Dendritic cell treated with granulocyte-macrophage colony-stimulating factor and Interleukin-4, amounts not matched to agents 40 ng/mL and 50 ng/mL, for 4 days (primary cell): ENCODE results near the gene SLC6A1.

Source experiments
- H3K27ac Mint-ChIP-seq: one replicate; pipeline ENCODE4 v1.8.0; 2022; ENCODE audit warnings: mild to moderate bottlenecking, mixed read lengths
- H3K27me3 Mint-ChIP-seq: one replicate; pipeline ENCODE4 v1.8.0; 2022; ENCODE audit warnings: mild to moderate bottlenecking, mixed read lengths
- H3K36me3 Mint-ChIP-seq: one replicate; pipeline ENCODE4 v1.8.0; 2022; ENCODE audit warnings: low read depth, mixed read lengths
- H3K4me1 Mint-ChIP-seq: one replicate; pipeline ENCODE4 v1.8.0; 2022; ENCODE audit warnings: low read depth, mixed read lengths
- H3K4me3 Mint-ChIP-seq: one replicate; pipeline ENCODE4 v1.8.0; 2022; ENCODE audit warnings: mild to moderate bottlenecking, moderate library complexity, mixed read lengths
- H3K9me3 Mint-ChIP-seq: one replicate; pipeline ENCODE4 v1.8.0; 2022; ENCODE audit warnings: mixed read lengths
- intact Hi-C: fragments of 100-400 bp; cut with micrococcal nuclease; formaldehyde crosslinking; loops from one replicate; pipeline ENCODE4 v1.15.0; 2022

The SLC6A1 gene

GRCh38 chr3:10956986-10957385 lies 35.6 kb upstream of the SLC6A1 start:
- peaks cover 24% of the 10 kb centered on the region for H3K27me3 Mint-ChIP-seq
- H3K27ac Mint-ChIP-seq, result no peak overlapping the region
- no peaks in the 10 kb centered on the region for H3K4me1 Mint-ChIP-seq
- H3K4me3 Mint-ChIP-seq, result no peak overlapping the region
- H3K36me3 Mint-ChIP-seq, result no peaks in the 10 kb centered on the region
- H3K9me3 Mint-ChIP-seq, result no peaks in the 10 kb centered on the region
- intact Hi-C loops, result loop anchor here (10.0 kb wide), 2 partner anchors 378 to 698 kb away; no protein-coding TSS in a partner anchor

DNA sequence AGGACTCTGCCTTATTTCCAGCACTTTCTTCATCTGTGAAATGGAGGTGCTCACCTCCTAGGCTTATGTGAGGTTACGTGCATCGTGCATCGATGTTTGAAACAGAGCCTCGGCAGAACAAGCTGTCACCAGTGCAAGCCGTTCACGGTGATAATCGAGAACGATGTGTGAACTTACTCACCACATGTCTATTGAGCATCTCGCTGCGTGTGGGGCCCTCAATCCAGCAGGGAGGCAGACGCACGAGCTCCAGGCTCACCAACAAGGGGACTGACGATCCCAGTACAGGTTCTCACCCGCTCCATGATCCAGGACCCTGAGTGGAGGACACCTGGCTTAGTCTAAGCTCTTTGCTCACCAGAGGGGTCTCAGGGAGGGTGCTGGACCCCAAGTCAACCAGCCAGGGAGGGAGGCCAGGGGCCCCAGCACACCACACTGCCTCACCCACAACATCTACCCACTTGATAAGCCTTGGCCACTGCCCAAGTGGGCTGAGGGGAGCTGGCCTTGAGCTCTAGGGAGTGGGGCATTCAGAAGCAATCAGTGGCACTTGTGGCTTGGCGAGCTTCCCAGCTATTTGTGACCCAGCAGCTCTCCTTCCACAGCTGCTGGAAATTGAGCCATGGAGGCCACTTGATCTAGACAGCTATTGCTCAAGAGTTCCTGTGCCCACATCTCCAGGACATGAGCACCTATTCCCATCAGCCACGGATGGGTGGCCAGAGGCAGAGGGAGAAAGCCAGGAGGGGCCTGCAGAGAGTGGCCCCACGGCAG lies 34.4 kb upstream of the SLC6A1 start:
- H3K27me3 Mint-ChIP-seq, result peaks cover 27% of the 10 kb centered on the region
- no peak overlapping the region for H3K4me3 Mint-ChIP-seq
- H3K4me1 Mint-ChIP-seq, result no peaks in the 10 kb centered on the region
- no peaks in the 10 kb centered on the region for H3K9me3 Mint-ChIP-seq
- no peaks in the 10 kb centered on the region for H3K36me3 Mint-ChIP-seq
- intact Hi-C loops, result loop anchor here (10.0 kb wide), 2 partner anchors 377 to 697 kb away; no protein-coding TSS in a partner anchor
- no peak overlapping the region for H3K27ac Mint-ChIP-seq

GRCh38 chr3:10960255-10960654 lies 32.3 kb upstream of the SLC6A1 start:
- Mint-ChIP-seq H3K27ac (no peak overlapping the region), H3K4me1 (no peaks in the 10 kb centered on the region), H3K27me3 (peaks cover 20% of the 10 kb centered on the region), H3K9me3 (no peaks in the 10 kb centered on the region), H3K4me3 (no peak overlapping the region), H3K36me3 (no peaks in the 10 kb centered on the region)
- intact Hi-C loops, result no loop called here

- H3K27me3 Mint-ChIP-seq, result peaks cover 17% of the 10 kb centered on the region
- no peaks in the 10 kb centered on the region for H3K36me3 Mint-ChIP-seq
- no peaks in the 10 kb centered on the region for H3K4me1 Mint-ChIP-seq
- no peak overlapping the region for H3K27ac Mint-ChIP-seq
- no peaks in the 10 kb centered on the region for H3K9me3 Mint-ChIP-seq
- no peak overlapping the region for H3K4me3 Mint-ChIP-seq
- intact Hi-C loops, result no loop called here
These were observed 30.6 kb upstream of the SLC6A1 start for GRCh38 chr3:10961921-10962320.

DNA sequence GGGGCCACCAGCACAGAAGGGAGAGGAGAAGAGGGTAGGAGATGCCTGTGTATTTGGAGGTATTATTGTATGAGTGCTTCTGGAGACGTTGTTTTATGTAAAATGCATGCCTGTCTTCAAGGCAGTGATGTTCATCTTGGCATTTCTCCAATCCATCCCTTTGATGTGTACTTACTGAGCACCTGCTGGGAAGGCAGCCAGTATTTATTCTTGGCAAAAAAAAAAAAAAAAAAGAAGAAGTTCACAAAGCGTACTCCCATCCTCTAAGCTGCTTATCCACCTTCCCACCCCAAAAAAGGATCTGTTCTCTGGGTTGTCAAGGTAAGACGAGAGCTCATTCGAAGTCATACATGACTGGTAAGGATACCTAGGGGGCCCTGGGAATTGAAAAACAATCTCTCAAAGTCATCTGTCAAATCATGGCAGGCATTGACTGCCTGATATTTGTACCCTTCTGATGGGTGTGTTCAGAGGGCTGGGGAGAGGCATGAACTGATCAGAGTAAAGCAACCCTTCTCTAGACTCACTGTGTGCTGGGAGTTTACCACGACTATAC lies 30.0 kb upstream of the SLC6A1 start:
- intact Hi-C loops, result no loop called here
- H3K4me3 Mint-ChIP-seq, result no peak overlapping the region
- H3K27ac Mint-ChIP-seq, result no peak overlapping the region
- H3K4me1 Mint-ChIP-seq, result no peaks in the 10 kb centered on the region
- peaks cover 16% of the 10 kb centered on the region for H3K27me3 Mint-ChIP-seq
- no peaks in the 10 kb centered on the region for H3K36me3 Mint-ChIP-seq
- no peaks in the 10 kb centered on the region for H3K9me3 Mint-ChIP-seq

DNA sequence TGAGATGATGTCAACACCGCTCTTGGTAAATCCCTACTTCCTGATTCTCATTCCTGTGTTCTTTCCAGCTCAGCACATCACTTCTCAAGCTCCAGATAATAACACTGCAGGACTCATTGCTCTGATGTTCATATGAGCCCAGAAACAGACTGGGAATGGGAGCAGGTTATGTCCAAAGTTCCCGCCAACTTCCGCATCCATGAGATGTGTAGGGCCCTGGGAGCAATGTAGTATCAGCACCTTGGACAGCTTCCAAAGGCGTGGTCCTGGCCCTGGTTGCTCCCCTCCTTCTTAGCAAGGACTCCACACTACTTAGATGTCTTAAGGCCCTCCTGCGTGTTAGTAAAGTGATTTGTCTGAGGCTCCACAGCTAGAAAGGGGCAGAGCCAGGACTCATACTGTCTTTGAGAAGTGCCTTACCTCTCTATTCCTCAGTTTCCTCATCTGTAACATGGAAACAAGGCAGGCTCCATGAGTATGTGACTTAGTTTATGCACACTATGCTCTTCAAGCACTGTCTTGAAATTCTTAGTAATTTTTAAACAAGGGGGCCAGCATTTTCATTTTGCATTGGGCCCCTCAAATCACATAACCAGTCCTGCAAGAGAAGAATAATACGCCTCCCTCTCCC lies 27.9 kb upstream of the SLC6A1 start:
- H3K36me3 Mint-ChIP-seq, result no peaks in the 10 kb centered on the region
- H3K4me1 Mint-ChIP-seq, result no peaks in the 10 kb centered on the region
- intact Hi-C loops, result no loop called here
- no peak overlapping the region for H3K27ac Mint-ChIP-seq
- H3K9me3 Mint-ChIP-seq, result no peaks in the 10 kb centered on the region
- H3K27me3 Mint-ChIP-seq, result peaks cover 22% of the 10 kb centered on the region
- no peak overlapping the region for H3K4me3 Mint-ChIP-seq

GRCh38 chr3:10968401-10968800 lies 24.1 kb upstream of the SLC6A1 start:
- Mint-ChIP-seq H3K27ac (no peak overlapping the region), H3K9me3 (no peaks in the 10 kb centered on the region), H3K27me3 (peaks cover 30% of the 10 kb centered on the region), H3K36me3 (no peaks in the 10 kb centered on the region), H3K4me1 (no peaks in the 10 kb centered on the region), H3K4me3 (no peak overlapping the region)
- intact Hi-C loops, result no loop called here

- no peak overlapping the region for H3K27ac Mint-ChIP-seq
- intact Hi-C loops, result no loop called here
- H3K9me3 Mint-ChIP-seq, result no peaks in the 10 kb centered on the region
- no peaks in the 10 kb centered on the region for H3K36me3 Mint-ChIP-seq
- no peaks in the 10 kb centered on the region for H3K4me1 Mint-ChIP-seq
- peaks cover 38% of the 10 kb centered on the region for H3K27me3 Mint-ChIP-seq
- H3K4me3 Mint-ChIP-seq, result no peak overlapping the region
These were observed 22.1 kb upstream of the SLC6A1 start for GRCh38 chr3:10970306-10970960.

DNA sequence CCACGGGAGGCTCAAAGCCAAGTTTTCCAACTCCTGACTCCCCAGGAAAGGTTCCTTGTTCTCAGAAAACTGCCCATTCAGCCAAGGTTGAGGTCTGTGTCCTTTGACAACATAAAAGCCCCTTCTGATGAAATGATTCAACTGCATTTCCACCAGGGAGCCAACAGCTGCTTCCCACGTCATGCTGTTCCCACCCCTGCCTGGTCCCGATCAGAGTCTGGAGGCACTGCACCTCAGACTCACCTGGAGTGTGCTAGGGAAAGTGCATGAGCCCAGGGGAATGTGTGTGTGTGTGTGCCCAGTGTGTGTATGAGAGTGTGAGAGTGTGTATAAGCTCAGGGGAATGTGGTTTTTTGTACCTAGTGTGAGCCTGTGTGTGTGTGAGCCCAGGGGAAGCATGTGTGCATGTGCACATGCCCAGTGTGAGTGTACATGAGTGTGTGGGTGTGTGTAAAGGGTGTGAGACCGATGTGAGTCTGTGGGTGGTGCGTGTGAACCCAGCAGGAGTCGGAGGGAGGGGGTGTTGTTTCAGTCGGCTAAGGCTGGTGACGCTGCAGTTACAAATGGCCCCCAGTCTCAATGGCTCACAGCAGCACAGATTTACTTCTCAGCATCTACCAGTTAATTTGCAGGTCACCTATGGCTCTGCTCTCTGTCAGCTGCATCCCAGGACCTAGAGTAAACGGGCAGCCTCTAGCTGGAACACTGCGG lies 20.3 kb upstream of the SLC6A1 start:
- Mint-ChIP-seq H3K36me3 (no peaks in the 10 kb centered on the region), H3K9me3 (no peaks in the 10 kb centered on the region), H3K27ac (no peak overlapping the region), H3K27me3 (peaks cover 41% of the 10 kb centered on the region), H3K4me3 (no peak overlapping the region), H3K4me1 (no peaks in the 10 kb centered on the region)
- intact Hi-C loops, result no loop called here

DNA sequence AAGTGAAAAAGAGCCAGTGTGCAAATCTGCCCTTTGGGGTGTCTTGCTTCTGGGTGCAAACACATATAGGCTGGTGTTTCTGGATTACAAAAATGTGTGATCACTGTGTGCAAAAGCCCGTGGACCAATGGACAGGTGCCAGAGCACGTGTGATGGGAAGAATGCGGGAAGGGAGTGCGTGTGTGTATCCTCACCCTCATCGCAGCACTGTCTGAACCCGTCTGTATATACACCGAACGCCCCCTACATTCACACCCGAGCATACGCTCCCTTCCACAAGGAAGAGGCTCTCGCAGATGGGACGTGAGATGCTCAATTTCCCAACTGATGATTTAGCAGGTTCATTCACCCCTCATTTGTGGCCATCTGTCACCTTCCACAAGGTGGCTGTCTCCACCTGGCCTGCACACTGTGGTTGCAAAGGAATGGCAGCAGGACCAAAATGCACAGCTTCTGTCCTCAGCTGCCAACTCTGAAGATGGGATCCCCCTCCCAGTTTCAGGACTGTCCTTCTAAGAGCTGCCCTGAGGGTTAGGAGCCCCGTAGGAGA lies 19.4 kb upstream of the SLC6A1 start:
- H3K27me3 Mint-ChIP-seq, result peaks cover 40% of the 10 kb centered on the region
- H3K27ac Mint-ChIP-seq, result no peak overlapping the region
- intact Hi-C loops, result no loop called here
- H3K4me3 Mint-ChIP-seq, result no peak overlapping the region
- H3K4me1 Mint-ChIP-seq, result no peaks in the 10 kb centered on the region
- no peaks in the 10 kb centered on the region for H3K36me3 Mint-ChIP-seq
- H3K9me3 Mint-ChIP-seq, result no peaks in the 10 kb centered on the region

DNA sequence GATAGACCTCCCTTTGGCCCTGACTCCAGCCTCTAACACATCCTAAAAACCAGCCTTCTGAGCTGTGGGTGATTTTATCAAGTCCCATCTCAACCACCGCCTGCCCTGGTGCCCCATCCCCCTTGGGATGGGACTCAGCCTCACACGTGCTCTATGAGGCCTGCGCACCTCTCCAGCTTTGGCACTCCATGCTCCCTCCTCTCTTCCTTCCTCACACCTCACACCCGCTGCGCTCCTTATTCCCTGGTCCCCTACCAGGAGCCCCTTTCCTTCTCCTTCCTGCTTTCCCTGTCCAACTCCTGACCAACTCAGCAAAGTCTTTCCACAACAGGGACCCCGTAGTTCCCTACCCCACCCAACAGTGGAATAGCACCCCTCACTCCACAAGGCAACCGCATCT lies 18.4 kb upstream of the SLC6A1 start:
- no peak overlapping the region for H3K27ac Mint-ChIP-seq
- H3K27me3 Mint-ChIP-seq, result peaks cover 40% of the 10 kb centered on the region
- H3K4me3 Mint-ChIP-seq, result no peak overlapping the region
- H3K4me1 Mint-ChIP-seq, result no peaks in the 10 kb centered on the region
- intact Hi-C loops, result no loop called here
- no peaks in the 10 kb centered on the region for H3K36me3 Mint-ChIP-seq
- H3K9me3 Mint-ChIP-seq, result no peaks in the 10 kb centered on the region

DNA sequence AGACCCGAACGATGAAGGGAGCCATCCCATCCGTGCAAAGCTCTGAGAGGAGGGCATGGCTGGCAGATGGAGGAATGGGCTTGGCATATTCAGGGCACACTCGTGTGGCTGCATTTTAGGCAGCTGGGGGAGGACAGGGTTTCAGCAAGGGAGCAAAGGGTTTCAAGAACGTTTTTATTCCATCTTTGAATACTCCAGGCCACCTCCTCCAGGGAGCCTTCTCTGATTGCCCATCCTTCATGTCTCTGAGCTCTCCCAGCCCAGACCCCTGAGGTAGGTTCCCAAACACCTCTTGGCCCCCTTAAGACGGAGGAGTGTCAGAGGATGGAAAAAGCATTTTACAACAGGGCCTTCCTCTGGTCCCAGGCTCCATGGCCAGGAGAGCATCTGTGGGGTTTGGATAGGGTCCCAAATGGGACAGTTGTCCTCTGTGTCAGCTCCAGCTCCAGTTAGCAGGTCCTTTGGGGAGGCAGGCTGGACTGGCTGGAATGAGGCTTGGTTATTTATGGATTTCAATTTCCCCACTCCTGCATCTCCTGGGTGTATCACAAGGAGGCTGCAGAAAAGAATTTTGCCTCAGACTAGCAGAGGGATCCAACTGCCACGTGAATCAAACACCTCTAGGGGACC lies 17.7 kb upstream of the SLC6A1 start:
- no peaks in the 10 kb centered on the region for H3K36me3 Mint-ChIP-seq
- intact Hi-C loops, result no loop called here
- H3K9me3 Mint-ChIP-seq, result no peaks in the 10 kb centered on the region
- no peaks in the 10 kb centered on the region for H3K4me1 Mint-ChIP-seq
- H3K27ac Mint-ChIP-seq, result no peak overlapping the region
- H3K27me3 Mint-ChIP-seq, result peaks cover 43% of the 10 kb centered on the region
- no peak overlapping the region for H3K4me3 Mint-ChIP-seq

GRCh38 chr3:10975695-10976234 lies 16.8 kb upstream of the SLC6A1 start:
- H3K27ac Mint-ChIP-seq, result no peak overlapping the region
- intact Hi-C loops, result no loop called here

More at GRCh38 chr3:10975695-10976234, 16.8 kb upstream of the SLC6A1 start:
- H3K36me3 Mint-ChIP-seq, result no peaks in the 10 kb centered on the region
- no peaks in the 10 kb centered on the region for H3K4me1 Mint-ChIP-seq
- H3K27me3 Mint-ChIP-seq, result peaks cover 41% of the 10 kb centered on the region
- no peaks in the 10 kb centered on the region for H3K9me3 Mint-ChIP-seq
- no peak overlapping the region for H3K4me3 Mint-ChIP-seq
